ENCODE measurements around the gene FAM13A.

Gene FAM13A

DNA sequence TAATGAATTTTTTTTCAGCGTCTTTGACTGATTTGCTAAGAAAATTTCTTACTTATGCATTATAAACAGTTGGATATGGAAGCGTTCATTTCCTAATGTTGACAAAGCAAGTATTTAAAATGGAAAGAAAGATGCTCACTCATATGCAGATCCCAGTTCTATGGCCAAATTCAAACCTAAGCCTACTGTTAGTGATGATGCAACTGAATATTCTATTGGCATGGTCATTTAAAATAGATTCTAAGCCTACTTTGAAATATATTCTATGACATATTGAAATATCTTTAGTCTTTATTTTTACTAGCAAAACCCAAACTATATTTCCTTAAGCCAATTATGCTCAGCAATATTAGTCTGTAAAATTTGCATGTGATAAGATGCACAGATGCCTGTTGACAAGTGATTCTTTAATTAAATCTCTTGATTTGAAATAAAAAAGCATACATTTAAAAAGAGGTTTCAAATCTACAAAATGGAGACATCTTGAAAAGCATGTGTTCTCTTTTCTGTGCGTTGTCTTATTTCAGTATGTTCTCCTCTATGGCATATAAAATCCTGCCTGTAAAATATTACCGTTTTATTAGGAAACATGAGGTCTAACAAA is 262.8 kb downstream of the FAM13A start:
- H3K9ac ChIP-seq (ENCODE audit: low read length), result no peak overlapping the region
- H3K4me1 ChIP-seq (ENCODE audit: low read length), result no peaks in the 10 kb centered on the region
- H3K79me2 ChIP-seq (ENCODE audit: low read length), result no peaks in the 10 kb centered on the region
- H3K4me2 ChIP-seq (ENCODE audit: low read depth, low read length), result no peak overlapping the region
- no peaks in the 10 kb centered on the region for H3K36me3 ChIP-seq (replicated peaks; ENCODE audit: insufficient read depth, low read length)
- H3K9me3 ChIP-seq (replicated peaks; ENCODE audit: insufficient read depth, low read length), result no peaks in the 10 kb centered on the region
- no peaks in the 10 kb centered on the region for H3K27me3 ChIP-seq (replicated peaks; ENCODE audit: insufficient read depth, low read length)
- H3K4me3 ChIP-seq (ENCODE audit: low read length), result no peak overlapping the region
- H4K20me1 ChIP-seq (ENCODE audit: insufficient read depth, low read length), result no peaks in the 10 kb centered on the region
- H3F3A ChIP-seq (ENCODE audit: insufficient read depth, low read length), result no peaks in the 10 kb centered on the region
- no peak overlapping the region for H2AFZ ChIP-seq (ENCODE audit: low read length)
- H3K9me2 ChIP-seq (replicated peaks; ENCODE audit: insufficient read depth, low read length), result no peaks in the 10 kb centered on the region
- no peak for DNase-seq
- no peak overlapping the region for H3K27ac ChIP-seq (ENCODE audit: low read length)
- TF ChIP-seq EZH2phosphoT487 (IDR thresholded peaks at IDR 0.05; ENCODE audit: low read length) (no peak), EZH2 (optimal IDR thresholded peaks at IDR 0.05; ENCODE audit: low read depth, low read length) (no peak), CTCF (IDR thresholded peaks at IDR 0.05; ENCODE audit: low read length) (no peak)

DNA sequence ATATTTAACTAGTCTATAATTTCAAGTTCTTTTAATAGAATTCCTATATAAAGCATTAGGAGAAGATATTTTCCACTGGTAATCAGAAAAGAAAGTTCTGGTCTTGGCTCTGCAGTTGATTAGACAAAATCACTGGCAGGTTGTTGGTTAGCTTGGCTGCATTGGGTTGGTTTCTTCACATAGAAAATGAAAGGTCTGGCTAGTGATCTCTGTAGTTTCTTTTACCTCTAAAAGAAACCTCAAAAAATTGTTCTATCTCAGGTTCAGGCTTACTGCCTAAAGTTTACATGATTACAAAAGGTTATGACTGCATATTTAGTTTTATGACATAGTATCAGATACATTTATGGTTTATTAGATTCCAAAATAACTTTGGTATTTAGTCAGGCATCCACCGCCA is 263.5 kb downstream of the FAM13A start:
- Histone ChIP-seq H3K4me1 (ENCODE audit: low read length) (no peaks in the 10 kb centered on the region), H3K27me3 (replicated peaks; ENCODE audit: insufficient read depth, low read length) (no peaks in the 10 kb centered on the region), H3K9me2 (replicated peaks; ENCODE audit: insufficient read depth, low read length) (no peaks in the 10 kb centered on the region), H3K79me2 (ENCODE audit: low read length) (no peaks in the 10 kb centered on the region), H3K9me3 (replicated peaks; ENCODE audit: insufficient read depth, low read length) (no peaks in the 10 kb centered on the region), H2AFZ (ENCODE audit: low read length) (no peak overlapping the region), H3K36me3 (replicated peaks; ENCODE audit: insufficient read depth, low read length) (no peaks in the 10 kb centered on the region), H4K20me1 (ENCODE audit: insufficient read depth, low read length) (no peaks in the 10 kb centered on the region), H3K9ac (ENCODE audit: low read length) (no peak overlapping the region), H3K4me2 (ENCODE audit: low read depth, low read length) (no peak overlapping the region), H3F3A (ENCODE audit: insufficient read depth, low read length) (no peaks in the 10 kb centered on the region), H3K27ac (ENCODE audit: low read length) (no peak overlapping the region), H3K4me3 (ENCODE audit: low read length) (no peak overlapping the region)
- DNase-seq, result no peak
- no peak for TF ChIP-seq EZH2phosphoT487 (IDR thresholded peaks at IDR 0.05; ENCODE audit: low read length)

DNA sequence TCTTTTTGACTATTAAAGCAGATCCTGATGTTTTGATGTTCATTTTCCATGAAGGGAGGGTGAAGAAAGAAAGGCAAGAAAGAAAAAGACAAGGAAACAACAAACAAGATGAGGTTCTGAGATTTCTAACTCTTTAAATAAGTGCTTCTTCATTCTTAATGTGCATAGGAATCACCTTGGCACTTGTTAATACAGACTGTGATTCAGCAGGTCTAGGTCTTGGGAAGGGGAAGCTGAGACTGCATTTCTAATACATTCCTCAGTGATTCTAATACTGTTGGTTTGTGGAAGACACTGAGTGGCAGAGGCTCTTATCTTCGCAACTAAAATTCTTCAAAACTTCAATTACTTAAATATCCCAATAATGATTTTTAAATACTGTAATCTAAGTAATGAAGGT is 264.2 kb downstream of the FAM13A start:
- no peak overlapping the region for H3K27ac ChIP-seq (ENCODE audit: low read length)
- H3K9ac ChIP-seq (ENCODE audit: low read length), result no peak overlapping the region

More for the DNA sequence above, 264.2 kb downstream of the FAM13A start:
- no peak overlapping the region for H2AFZ ChIP-seq (ENCODE audit: low read length)
- DNase-seq, result no peak
- no peaks in the 10 kb centered on the region for H3K79me2 ChIP-seq (ENCODE audit: low read length)
- TF ChIP-seq EZH2phosphoT487 (IDR thresholded peaks at IDR 0.05; ENCODE audit: low read length) (no peak), CTCF (IDR thresholded peaks at IDR 0.05; ENCODE audit: low read length) (no peak), EZH2 (optimal IDR thresholded peaks at IDR 0.05; ENCODE audit: low read depth, low read length) (no peak)
- H3K4me1 ChIP-seq (ENCODE audit: low read length), result no peaks in the 10 kb centered on the region
- H3K36me3 ChIP-seq (replicated peaks; ENCODE audit: insufficient read depth, low read length), result no peaks in the 10 kb centered on the region
- H3K4me3 ChIP-seq (ENCODE audit: low read length), result no peak overlapping the region
- H4K20me1 ChIP-seq (ENCODE audit: insufficient read depth, low read length), result no peaks in the 10 kb centered on the region
- no peaks in the 10 kb centered on the region for H3K27me3 ChIP-seq (replicated peaks; ENCODE audit: insufficient read depth, low read length)
- no peak overlapping the region for H3K4me2 ChIP-seq (ENCODE audit: low read depth, low read length)
- H3F3A ChIP-seq (ENCODE audit: insufficient read depth, low read length), result no peaks in the 10 kb centered on the region
- no peaks in the 10 kb centered on the region for H3K9me3 ChIP-seq (replicated peaks; ENCODE audit: insufficient read depth, low read length)
- H3K9me2 ChIP-seq (replicated peaks; ENCODE audit: insufficient read depth, low read length), result no peaks in the 10 kb centered on the region

Measured in MM.1S (cell line).